ENCODE results near the gene CAPN13. TPM values are rescaled to one million over a fixed set of nuclear protein-coding genes. Genes with fewer than 3 reads are reported as not detected.

Gene CAPN13
- total RNA-seq, 1 donor from 2014 or later: not detected

DNA sequence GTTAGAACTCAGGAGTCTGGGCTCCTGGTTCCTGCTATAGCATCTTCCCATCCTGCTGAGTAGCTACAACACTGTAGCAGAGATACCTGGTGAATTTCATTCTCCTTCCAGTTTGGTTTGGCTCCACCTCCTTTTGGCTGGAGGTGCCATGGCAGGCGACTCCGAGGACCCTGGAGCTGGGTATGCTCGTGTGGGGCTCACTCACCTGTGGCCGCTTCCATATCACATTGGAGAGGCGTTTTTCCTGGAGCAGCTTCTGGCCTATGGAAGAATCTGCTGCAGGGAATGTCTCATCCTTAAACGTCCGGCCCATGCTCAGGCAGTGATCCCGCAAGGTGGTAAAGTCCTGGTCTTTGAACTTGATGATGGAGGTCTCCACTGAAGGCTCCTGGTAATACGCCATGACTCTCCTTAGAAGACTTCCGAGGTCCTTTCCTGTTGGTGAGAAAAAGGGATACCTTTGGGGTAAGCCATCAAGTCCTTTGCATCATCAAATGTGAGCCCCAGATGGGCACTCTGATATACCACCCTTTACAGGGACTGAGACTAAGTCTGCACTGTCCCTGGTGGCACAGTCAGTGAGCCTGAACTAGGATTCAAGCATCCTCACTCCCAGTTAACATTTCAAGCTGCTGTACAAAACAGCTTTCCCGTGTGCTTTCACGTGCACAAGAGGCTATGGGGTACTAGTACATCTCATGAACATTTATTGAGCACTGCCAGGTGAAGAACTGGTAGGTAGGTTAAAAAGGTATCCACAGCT, 20.1 kb downstream of the CAPN13 start:
- TF ChIP-seq, protein P1, sequence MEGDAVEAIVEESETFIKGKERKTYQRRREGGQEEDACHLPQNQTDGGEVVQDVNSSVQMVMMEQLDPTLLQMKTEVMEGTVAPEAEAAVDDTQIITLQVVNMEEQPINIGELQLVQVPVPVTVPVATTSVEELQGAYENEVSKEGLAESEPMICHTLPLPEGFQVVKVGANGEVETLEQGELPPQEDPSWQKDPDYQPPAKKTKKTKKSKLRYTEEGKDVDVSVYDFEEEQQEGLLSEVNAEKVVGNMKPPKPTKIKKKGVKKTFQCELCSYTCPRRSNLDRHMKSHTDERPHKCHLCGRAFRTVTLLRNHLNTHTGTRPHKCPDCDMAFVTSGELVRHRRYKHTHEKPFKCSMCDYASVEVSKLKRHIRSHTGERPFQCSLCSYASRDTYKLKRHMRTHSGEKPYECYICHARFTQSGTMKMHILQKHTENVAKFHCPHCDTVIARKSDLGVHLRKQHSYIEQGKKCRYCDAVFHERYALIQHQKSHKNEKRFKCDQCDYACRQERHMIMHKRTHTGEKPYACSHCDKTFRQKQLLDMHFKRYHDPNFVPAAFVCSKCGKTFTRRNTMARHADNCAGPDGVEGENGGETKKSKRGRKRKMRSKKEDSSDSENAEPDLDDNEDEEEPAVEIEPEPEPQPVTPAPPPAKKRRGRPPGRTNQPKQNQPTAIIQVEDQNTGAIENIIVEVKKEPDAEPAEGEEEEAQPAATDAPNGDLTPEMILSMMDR (IDR thresholded peaks at IDR 0.05): no peak
- no peaks in the 10 kb centered on the region for H3K36me3 ChIP-seq
- H3K27ac ChIP-seq: no peak overlapping the region
- DNase-seq (ENCODE audit: low spot score in 2 of 2): no peak
- no peaks in the 10 kb centered on the region for H3K27me3 ChIP-seq
- H3K4me1 ChIP-seq: no peaks in the 10 kb centered on the region
- no peaks in the 10 kb centered on the region for H3K9me3 ChIP-seq
- intact Hi-C loops (cut with DNase I): no loop called here
- no peak overlapping the region for H3K4me3 ChIP-seq

DNA sequence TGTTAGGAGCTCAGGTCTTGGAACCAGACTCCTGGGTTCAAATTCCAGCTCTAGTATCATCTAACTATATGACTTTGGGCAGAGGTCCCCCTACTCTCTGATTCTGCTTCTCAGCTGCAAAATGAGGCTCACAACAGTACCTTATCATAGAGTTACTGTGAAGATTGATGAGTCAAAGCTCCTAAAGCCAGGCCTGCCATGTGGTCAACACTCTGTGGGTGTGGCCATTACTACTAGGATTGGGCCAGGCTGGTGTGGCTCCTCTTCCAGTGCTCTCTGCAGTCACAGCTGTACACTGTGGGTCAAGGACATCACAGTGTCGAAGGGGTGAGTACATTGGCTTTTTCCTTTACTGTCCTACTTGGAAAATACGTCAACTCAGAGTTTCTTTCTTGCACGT, 22.6 kb downstream of the CAPN13 start:
- Histone ChIP-seq H3K27me3 (no peaks in the 10 kb centered on the region), H3K4me1 (no peaks in the 10 kb centered on the region), H3K36me3 (no peaks in the 10 kb centered on the region), H3K27ac (no peak overlapping the region), H3K9me3 (no peaks in the 10 kb centered on the region), H3K4me3 (no peak overlapping the region)
- TF ChIP-seq, protein P1 (IDR thresholded peaks at IDR 0.05): no peak
- intact Hi-C loops (cut with DNase I): no loop called here
- no peak for DNase-seq (ENCODE audit: low spot score in 2 of 2)

DNA sequence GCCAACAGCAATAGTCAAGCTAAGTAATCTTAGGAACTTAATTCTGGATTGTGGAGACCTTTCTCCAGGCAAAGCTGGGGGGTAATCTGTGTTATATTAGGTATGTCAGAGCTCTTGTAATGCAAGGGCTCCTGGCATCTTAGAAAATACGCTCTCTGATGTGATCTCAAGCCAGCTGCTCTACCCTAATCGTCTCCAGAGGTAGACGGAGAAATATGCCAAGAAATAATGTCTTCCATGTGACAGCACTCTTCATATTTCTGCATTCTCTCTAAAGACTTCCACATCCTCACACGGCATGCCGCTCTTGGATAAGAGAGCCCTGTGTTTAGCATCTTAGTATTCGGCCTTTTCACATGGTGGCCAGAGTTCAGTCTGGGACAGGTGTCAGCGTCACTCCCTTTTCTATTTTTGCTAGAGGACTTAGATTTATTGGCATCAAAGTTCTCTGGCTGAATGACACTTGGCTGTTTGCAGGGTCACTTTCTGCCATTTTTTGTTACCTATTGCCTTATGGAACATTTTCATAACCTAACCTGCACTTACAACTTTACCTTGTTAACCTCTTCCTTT, 25.2 kb downstream of the CAPN13 start:
- Histone ChIP-seq H3K27ac (no peak overlapping the region), H3K36me3 (no peaks in the 10 kb centered on the region), H3K4me1 (no peaks in the 10 kb centered on the region), H3K9me3 (no peaks in the 10 kb centered on the region), H3K27me3 (no peaks in the 10 kb centered on the region), H3K4me3 (no peak overlapping the region)
- TF ChIP-seq, protein P1 (IDR thresholded peaks at IDR 0.05): no peak
- DNase-seq (ENCODE audit: low spot score in 2 of 2): no peak
- intact Hi-C loops (cut with DNase I): no loop called here

DNA sequence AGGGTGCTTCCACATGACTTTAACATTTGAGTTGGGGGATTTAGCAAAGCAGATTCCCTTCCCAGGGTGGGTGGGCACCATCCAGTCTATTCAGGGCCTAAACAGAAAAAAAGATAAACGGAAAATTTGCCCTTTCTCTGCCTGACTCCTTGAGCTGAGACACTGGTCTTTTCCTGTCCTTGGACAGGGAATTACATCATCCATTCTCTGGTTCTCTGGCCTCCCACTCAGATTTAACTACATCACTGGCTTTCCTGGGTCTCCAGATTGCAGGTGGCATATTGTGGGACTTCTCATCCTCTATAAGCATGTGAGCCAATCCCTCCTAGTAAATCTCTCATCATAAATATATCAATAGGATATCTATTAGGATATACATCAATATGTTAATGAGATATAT, 25.8 kb downstream of the CAPN13 start:
- Histone ChIP-seq H3K27ac (no peak overlapping the region), H3K4me1 (no peaks in the 10 kb centered on the region), H3K4me3 (no peak overlapping the region), H3K27me3 (no peaks in the 10 kb centered on the region), H3K36me3 (no peaks in the 10 kb centered on the region), H3K9me3 (no peaks in the 10 kb centered on the region)
- no peak for DNase-seq (ENCODE audit: low spot score in 2 of 2)
- TF ChIP-seq, protein P1 (IDR thresholded peaks at IDR 0.05): no peak
- intact Hi-C loops (cut with DNase I): no loop called here

DNA sequence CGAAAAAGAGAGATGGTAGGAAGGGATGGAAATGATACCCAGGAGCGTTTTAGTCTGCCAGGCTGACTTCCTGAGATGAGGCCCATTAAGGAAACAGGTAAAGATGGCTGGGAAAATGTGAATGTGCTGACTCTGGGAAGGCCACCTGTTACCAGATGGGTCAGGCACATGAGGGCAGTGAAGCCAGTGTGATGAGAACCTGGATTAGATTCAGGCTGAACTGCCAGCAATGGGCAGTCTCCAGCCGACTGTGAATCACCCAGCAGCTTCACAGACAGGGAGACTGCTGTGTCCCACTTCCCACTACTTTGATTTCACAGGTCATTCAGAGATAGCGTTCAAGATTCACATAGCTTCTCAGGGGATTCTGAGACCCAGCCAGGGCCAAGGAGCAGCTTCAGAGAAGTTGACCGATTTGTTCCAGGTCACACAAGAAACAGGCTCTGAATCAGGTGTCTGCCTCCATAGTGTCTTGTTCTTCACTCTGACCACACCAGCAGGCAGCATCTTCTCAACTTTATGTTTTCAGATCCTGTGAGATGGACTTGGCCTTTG, 26.4 kb downstream of the CAPN13 start:
- no peak overlapping the region for H3K27ac ChIP-seq
- no peaks in the 10 kb centered on the region for H3K4me1 ChIP-seq
- H3K4me3 ChIP-seq: no peak overlapping the region
- H3K27me3 ChIP-seq: no peaks in the 10 kb centered on the region
- no peaks in the 10 kb centered on the region for H3K36me3 ChIP-seq
- TF ChIP-seq, protein P1 (IDR thresholded peaks at IDR 0.05): no peak
- H3K9me3 ChIP-seq: no peaks in the 10 kb centered on the region
- no peak for DNase-seq (ENCODE audit: low spot score in 2 of 2)
- intact Hi-C loops (cut with DNase I): no loop called here
